Measurements from ENCODE around the gene TRMU. TPM values are rescaled to one million over a fixed set of nuclear protein-coding genes. Genes with fewer than 3 reads are reported as not detected.

The TRMU gene
- total and polyA plus RNA-seq, 2 of the 4 experiments (the other 2 are of a cell fraction): 19.0 to 36.4 TPM

DNA sequence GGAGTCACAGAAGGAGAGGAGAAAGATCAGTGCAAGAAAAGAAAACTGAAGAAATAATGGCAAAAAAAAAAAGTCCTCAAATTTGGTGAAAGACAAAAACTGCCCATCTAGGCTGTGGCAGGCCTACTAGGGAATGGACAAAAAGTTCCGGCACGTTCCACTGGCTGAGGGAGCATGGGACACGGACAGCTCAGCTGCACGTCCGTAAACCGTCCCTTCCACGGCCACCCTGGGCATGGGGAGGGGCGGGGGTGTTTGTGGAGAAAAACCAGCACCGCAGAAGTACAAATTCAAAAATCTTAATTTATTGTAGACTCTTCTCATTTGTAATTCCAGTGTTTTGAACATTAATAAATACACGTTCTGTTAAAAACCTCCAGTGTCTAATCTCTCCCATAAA, 25.4 kb downstream of the TRMU start:
- no peak overlapping the region for H3K14ac ChIP-seq (replicated peaks; ENCODE audit: low read depth, low read length)
- intact Hi-C loops (cut with micrococcal nuclease) (no loop called here), dilution Hi-C loops (cut with HindIII; ENCODE audit: low sequenced_read_pairs, unreplicated experiment) (no loop called here), in situ Hi-C loops (cut with MboI; ENCODE audit: low sequenced_read_pairs) (no loop called here)
- no peak overlapping the region for H3K27ac ChIP-seq (ENCODE audit: insufficient read depth, low read length)
- ATAC-seq (ENCODE audit: low read depth) (no peak), DNase-seq (no peak)
- H4K91ac ChIP-seq (ENCODE audit: insufficient read depth, low read depth, low read length): no peak overlapping the region
- H3K23ac ChIP-seq (ENCODE audit: low read depth, low read length): no peak overlapping the region
- H3K4me1 ChIP-seq (ENCODE audit: control insufficient read depth, insufficient read depth, low read length): no peaks in the 10 kb centered on the region
- no peaks in the 10 kb centered on the region for H3K9me1 ChIP-seq (ENCODE audit: insufficient read depth, low read length)
- H2AFZ ChIP-seq (replicated peaks; ENCODE audit: low read length, poor library complexity): no peak overlapping the region
- BruUV-seq (replicated peaks): no TSS peak
- no peak overlapping the region for H2BK20ac ChIP-seq (ENCODE audit: low read depth, low read length)
- H3K36me3 ChIP-seq (ENCODE audit: control insufficient read depth, insufficient read depth, low read length): peaks cover 13% of the 10 kb centered on the region; the same call in 1 of the 2 replicates
- H3K9ac ChIP-seq (ENCODE audit: low read depth, low read length): no peak overlapping the region
- H4K8ac ChIP-seq (ENCODE audit: low read depth in 2 of 2, low read length in 2 of 2): no peak overlapping the region
- H3K4me2 ChIP-seq (ENCODE audit: low read depth, low read length): no peak overlapping the region
- no peak overlapping the region for H2BK120ac ChIP-seq (ENCODE audit: low read depth, low read length)
- no peak overlapping the region for H3K4me3 ChIP-seq (ENCODE audit: insufficient read depth, low read depth, low read length)
- no peak overlapping the region for H3K56ac ChIP-seq (ENCODE audit: extremely low read depth, insufficient read depth, low read length)
- no peak overlapping the region for H4K5ac ChIP-seq (ENCODE audit: low read depth, low read length)
- no peak overlapping the region for H3K18ac ChIP-seq (ENCODE audit: low read depth, low read length)
- no peaks in the 10 kb centered on the region; the same call in 1 of the 2 replicates for H4K20me1 ChIP-seq (ENCODE audit: insufficient read depth, low read length)
- WGBS, 2 experiments (ENCODE audit: extremely low coverage in 2 of 2, insufficient read length in 1 of 2): 90% methylated on average over 2 of the region's 10 CpGs; no CpG with 5 or more reads in 1 of the 2 experiments
- TF ChIP-seq BHLHE40 (IDR thresholded peaks at IDR 0.05; ENCODE audit: low read depth, low read length) (no peak), MXI1 (IDR thresholded peaks at IDR 0.05; ENCODE audit: borderline replicate concordance, low read depth, low read length) (no peak), FOS (IDR thresholded peaks at IDR 0.05; ENCODE audit: low read depth, low read length) (no peak), RAD21 (IDR thresholded peaks at IDR 0.05; ENCODE audit: low read length) (no peak), MAZ (IDR thresholded peaks at IDR 0.05; ENCODE audit: borderline replicate concordance, low read depth, low read length) (no peak), MAFK (IDR thresholded peaks at IDR 0.05; ENCODE audit: low read depth, low read length) (no peak), SMC3 (IDR thresholded peaks at IDR 0.05; ENCODE audit: low read depth, low read length) (no peak), CHD1 (IDR thresholded peaks at IDR 0.05; ENCODE audit: low read depth, low read length) (no peak), POLR2A (IDR thresholded peaks at IDR 0.05; ENCODE audit: low read depth, low read length) (no peak), NFE2L2 (IDR thresholded peaks at IDR 0.05; ENCODE audit: low read depth, low read length) (no peak), CEBPB (IDR thresholded peaks at IDR 0.05; ENCODE audit: low read depth, low read length) (no peak), RFX5 (IDR thresholded peaks at IDR 0.05; ENCODE audit: low read depth, low read length) (no peak)
- TF ChIP-seq, protein P1, sequence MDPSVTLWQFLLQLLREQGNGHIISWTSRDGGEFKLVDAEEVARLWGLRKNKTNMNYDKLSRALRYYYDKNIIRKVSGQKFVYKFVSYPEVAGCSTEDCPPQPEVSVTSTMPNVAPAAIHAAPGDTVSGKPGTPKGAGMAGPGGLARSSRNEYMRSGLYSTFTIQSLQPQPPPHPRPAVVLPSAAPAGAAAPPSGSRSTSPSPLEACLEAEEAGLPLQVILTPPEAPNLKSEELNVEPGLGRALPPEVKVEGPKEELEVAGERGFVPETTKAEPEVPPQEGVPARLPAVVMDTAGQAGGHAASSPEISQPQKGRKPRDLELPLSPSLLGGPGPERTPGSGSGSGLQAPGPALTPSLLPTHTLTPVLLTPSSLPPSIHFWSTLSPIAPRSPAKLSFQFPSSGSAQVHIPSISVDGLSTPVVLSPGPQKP (IDR thresholded peaks at IDR 0.05; ENCODE audit: borderline replicate concordance, low read depth, low read length): no peak
- TF ChIP-seq, protein P2, sequence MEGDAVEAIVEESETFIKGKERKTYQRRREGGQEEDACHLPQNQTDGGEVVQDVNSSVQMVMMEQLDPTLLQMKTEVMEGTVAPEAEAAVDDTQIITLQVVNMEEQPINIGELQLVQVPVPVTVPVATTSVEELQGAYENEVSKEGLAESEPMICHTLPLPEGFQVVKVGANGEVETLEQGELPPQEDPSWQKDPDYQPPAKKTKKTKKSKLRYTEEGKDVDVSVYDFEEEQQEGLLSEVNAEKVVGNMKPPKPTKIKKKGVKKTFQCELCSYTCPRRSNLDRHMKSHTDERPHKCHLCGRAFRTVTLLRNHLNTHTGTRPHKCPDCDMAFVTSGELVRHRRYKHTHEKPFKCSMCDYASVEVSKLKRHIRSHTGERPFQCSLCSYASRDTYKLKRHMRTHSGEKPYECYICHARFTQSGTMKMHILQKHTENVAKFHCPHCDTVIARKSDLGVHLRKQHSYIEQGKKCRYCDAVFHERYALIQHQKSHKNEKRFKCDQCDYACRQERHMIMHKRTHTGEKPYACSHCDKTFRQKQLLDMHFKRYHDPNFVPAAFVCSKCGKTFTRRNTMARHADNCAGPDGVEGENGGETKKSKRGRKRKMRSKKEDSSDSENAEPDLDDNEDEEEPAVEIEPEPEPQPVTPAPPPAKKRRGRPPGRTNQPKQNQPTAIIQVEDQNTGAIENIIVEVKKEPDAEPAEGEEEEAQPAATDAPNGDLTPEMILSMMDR (conservative IDR thresholded peaks at IDR 0.05; ENCODE audit: low read depth, low read length): no peak
- TF ChIP-seq, protein P3, sequence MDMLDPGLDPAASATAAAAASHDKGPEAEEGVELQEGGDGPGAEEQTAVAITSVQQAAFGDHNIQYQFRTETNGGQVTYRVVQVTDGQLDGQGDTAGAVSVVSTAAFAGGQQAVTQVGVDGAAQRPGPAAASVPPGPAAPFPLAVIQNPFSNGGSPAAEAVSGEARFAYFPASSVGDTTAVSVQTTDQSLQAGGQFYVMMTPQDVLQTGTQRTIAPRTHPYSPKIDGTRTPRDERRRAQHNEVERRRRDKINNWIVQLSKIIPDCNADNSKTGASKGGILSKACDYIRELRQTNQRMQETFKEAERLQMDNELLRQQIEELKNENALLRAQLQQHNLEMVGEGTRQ (IDR thresholded peaks at IDR 0.05; ENCODE audit: low read depth, low read length): no peak
- no peak overlapping the region for H2AK9ac ChIP-seq (replicated peaks; ENCODE audit: low read depth, low read length, poor library complexity)
- ChIA-PET POLR2A (ENCODE audit: unreplicated experiment) (no interaction called here), CTCF (no interaction called here)
- H3K9me3 ChIP-seq (ENCODE audit: control insufficient read depth, insufficient read depth, low read length): no peaks in the 10 kb centered on the region
- H3K4ac ChIP-seq (ENCODE audit: low read depth, low read length): no peak overlapping the region
- no peak overlapping the region for H2BK5ac ChIP-seq (ENCODE audit: low read depth, low read length, poor library complexity, severe bottlenecking)
- no peaks in the 10 kb centered on the region for H3K79me1 ChIP-seq (ENCODE audit: low read depth in 1 of 2, low read length in 2 of 2)
- no peak overlapping the region for H2BK15ac ChIP-seq (ENCODE audit: low read depth, low read length)
- no peak overlapping the region for H2AK5ac ChIP-seq (ENCODE audit: low read depth, low read length)
- H3K27me3 ChIP-seq (ENCODE audit: control insufficient read depth, insufficient read depth, low read length): peaks cover 5% of the 10 kb centered on the region; the same call in 1 of the 2 replicates
